Osteocyte (in vitro differentiated cells): ENCODE measurements around the gene GPC1. TPM values are rescaled to one million over a fixed set of nuclear protein-coding genes. Genes with fewer than 3 reads are reported as not detected.

Experiments
- DNase-seq: peaks from one replicate; pipeline ENCODE4 v3.0.0; 2021; ENCODE audit warnings: mixed read lengths; ENCODE audit not compliant: unreplicated experiment; ENCODE audit errors: extremely low spot score
- H3K27ac Mint-ChIP-seq: one replicate; pipeline ENCODE4 v1.8.0; 2021; ENCODE audit warnings: mild to moderate bottlenecking, mixed read lengths; ENCODE audit not compliant: unreplicated experiment
- H3K27me3 Mint-ChIP-seq: one replicate; pipeline ENCODE4 v1.8.0; 2021; ENCODE audit warnings: mixed read lengths; ENCODE audit not compliant: unreplicated experiment
- H3K36me3 Mint-ChIP-seq: one replicate; pipeline ENCODE4 v1.8.0; 2021; ENCODE audit warnings: mixed read lengths; ENCODE audit not compliant: unreplicated experiment
- H3K4me1 Mint-ChIP-seq: one replicate; pipeline ENCODE4 v1.8.0; 2021; ENCODE audit warnings: mixed read lengths; ENCODE audit not compliant: unreplicated experiment
- H3K4me3 Mint-ChIP-seq: one replicate; pipeline ENCODE4 v1.8.0; 2021; ENCODE audit warnings: mild to moderate bottlenecking, moderate library complexity, mixed read lengths; ENCODE audit not compliant: unreplicated experiment
- H3K9me3 Mint-ChIP-seq: one replicate; pipeline ENCODE4 v1.8.0; 2021; ENCODE audit warnings: mixed read lengths; ENCODE audit not compliant: unreplicated experiment
- CTCF ChIP-seq: fragments of 200-600 bp; sonication (generic); IDR thresholded peaks from 2 replicates; pipeline ENCODE4 v1.5.0; 2021; ENCODE audit warnings: antibody characterized with exemption, mild to moderate bottlenecking, moderate library complexity
- total RNA-seq: library from RNA; stranded (reverse); gene quantifications from 2 replicates; pipeline ENCODE4 v1.2.1, GENCODE V29; 2021

GPC1 gene
- total RNA-seq, 1 donor from 2014 or later = 148 TPM

- H3K4me3 Mint-ChIP-seq = no peak overlapping the region
- H3K27ac Mint-ChIP-seq = peak overlapping the region; percentile 54
- DNase-seq = no peak
- H3K9me3 Mint-ChIP-seq = no peaks in the 10 kb centered on the region
- H3K27me3 Mint-ChIP-seq = no peaks in the 10 kb centered on the region
- TF ChIP-seq CTCF = no peak
- H3K4me1 Mint-ChIP-seq = peaks cover 33% of the 10 kb centered on the region
- no peaks in the 10 kb centered on the region for H3K36me3 Mint-ChIP-seq
Measured at GRCh38 chr2:240388471-240389301, 46.8 kb upstream of the GPC1 start.

GRCh38 chr2:240389302-240389805 lies 46.1 kb upstream of the GPC1 start:
- TF ChIP-seq CTCF = no peak
- Mint-ChIP-seq H3K36me3 (no peaks in the 10 kb centered on the region), H3K4me1 (peaks cover 39% of the 10 kb centered on the region), H3K27me3 (no peaks in the 10 kb centered on the region), H3K9me3 (no peaks in the 10 kb centered on the region), H3K4me3 (no peak overlapping the region), H3K27ac (no peak overlapping the region)
- DNase-seq = no peak

GRCh38 chr2:240390091-240391073 lies 45.1 kb upstream of the GPC1 start:
- peaks cover 39% of the 10 kb centered on the region for H3K4me1 Mint-ChIP-seq
- no peaks in the 10 kb centered on the region for H3K36me3 Mint-ChIP-seq
- no peaks in the 10 kb centered on the region for H3K27me3 Mint-ChIP-seq
- no peak for TF ChIP-seq CTCF
- DNase-seq = no peak
- H3K9me3 Mint-ChIP-seq = no peaks in the 10 kb centered on the region
- peak overlapping the region; percentile 13 for H3K27ac Mint-ChIP-seq
- H3K4me3 Mint-ChIP-seq = no peak overlapping the region

GRCh38 chr2:240391111-240392051 lies 44.1 kb upstream of the GPC1 start:
- no peaks in the 10 kb centered on the region for H3K27me3 Mint-ChIP-seq
- H3K4me3 Mint-ChIP-seq = no peak overlapping the region
- TF ChIP-seq CTCF = no peak
- DNase-seq = no peak
- H3K27ac Mint-ChIP-seq = no peak overlapping the region
- no peaks in the 10 kb centered on the region for H3K36me3 Mint-ChIP-seq
- peaks cover 44% of the 10 kb centered on the region for H3K4me1 Mint-ChIP-seq
- no peaks in the 10 kb centered on the region for H3K9me3 Mint-ChIP-seq
